ENCODE measurements around the gene ADARB1. TPM values are rescaled to one million over a fixed set of nuclear protein-coding genes. Genes with fewer than 3 reads are reported as not detected.
A peak's percentile ranks its signal among the peaks of the same experiment; 100 is the strongest.

Gene ADARB1
- total RNA-seq, 1 experiment from 2014 or later = 31.9 TPM

GRCh38 chr21:45169001-45169400 lies 94.6 kb downstream of the ADARB1 start:
- no peaks in the 10 kb centered on the region for H3K36me3 ChIP-seq (ENCODE audit: insufficient read depth, low read length, poor library complexity, severe bottlenecking)
- peaks cover 31% of the 10 kb centered on the region for H3K4me1 ChIP-seq (ENCODE audit: insufficient read depth, low read length, poor library complexity, severe bottlenecking)
- H3K27me3 ChIP-seq (replicated peaks; ENCODE audit: insufficient read depth, low read depth, low read length, poor library complexity) = no peaks in the 10 kb centered on the region
- peak overlapping the region; percentile 83 for H3K27ac ChIP-seq (ENCODE audit: low read depth, low read length, poor library complexity, severe bottlenecking)
- intact Hi-C loops (cut with micrococcal nuclease; ENCODE audit: unreplicated experiment) = no loop called here
- H3K4me3 ChIP-seq (ENCODE audit: low read depth, low read length, poor library complexity, severe bottlenecking) = no peak overlapping the region
- no peaks in the 10 kb centered on the region for H3K9me3 ChIP-seq (ENCODE audit: low read depth, low read length, poor library complexity, severe bottlenecking)
- ChIA-PET CTCF (interaction anchor here (0.5 to 1.1 kb wide), 3 partner anchors 29 to 296 kb away, joined by 3 to 6 read pairs (median 6); no protein-coding TSS in a partner anchor), POLR2A (ENCODE audit: low non-redundant PET) (no interaction called here)
- no TSS peak for BruUV-seq (replicated peaks)
- peak; percentile 88 for DNase-seq (ENCODE audit: low spot score)
- TF ChIP-seq, protein P1, sequence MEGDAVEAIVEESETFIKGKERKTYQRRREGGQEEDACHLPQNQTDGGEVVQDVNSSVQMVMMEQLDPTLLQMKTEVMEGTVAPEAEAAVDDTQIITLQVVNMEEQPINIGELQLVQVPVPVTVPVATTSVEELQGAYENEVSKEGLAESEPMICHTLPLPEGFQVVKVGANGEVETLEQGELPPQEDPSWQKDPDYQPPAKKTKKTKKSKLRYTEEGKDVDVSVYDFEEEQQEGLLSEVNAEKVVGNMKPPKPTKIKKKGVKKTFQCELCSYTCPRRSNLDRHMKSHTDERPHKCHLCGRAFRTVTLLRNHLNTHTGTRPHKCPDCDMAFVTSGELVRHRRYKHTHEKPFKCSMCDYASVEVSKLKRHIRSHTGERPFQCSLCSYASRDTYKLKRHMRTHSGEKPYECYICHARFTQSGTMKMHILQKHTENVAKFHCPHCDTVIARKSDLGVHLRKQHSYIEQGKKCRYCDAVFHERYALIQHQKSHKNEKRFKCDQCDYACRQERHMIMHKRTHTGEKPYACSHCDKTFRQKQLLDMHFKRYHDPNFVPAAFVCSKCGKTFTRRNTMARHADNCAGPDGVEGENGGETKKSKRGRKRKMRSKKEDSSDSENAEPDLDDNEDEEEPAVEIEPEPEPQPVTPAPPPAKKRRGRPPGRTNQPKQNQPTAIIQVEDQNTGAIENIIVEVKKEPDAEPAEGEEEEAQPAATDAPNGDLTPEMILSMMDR (conservative IDR thresholded peaks at IDR 0.05; ENCODE audit: low read depth, low read length) = no peak
- no peak for TF ChIP-seq EZH2 (IDR thresholded peaks at IDR 0.05; ENCODE audit: borderline replicate concordance, low read depth, low read length, poor library complexity, severe bottlenecking)

GRCh38 chr21:45169682-45170081 lies 95.3 kb downstream of the ADARB1 start:
- no peak for DNase-seq (ENCODE audit: low spot score)
- BruUV-seq (replicated peaks) = no TSS peak
- ChIA-PET CTCF (no interaction called here), POLR2A (ENCODE audit: low non-redundant PET) (no interaction called here)
- intact Hi-C loops (cut with micrococcal nuclease; ENCODE audit: unreplicated experiment) = no loop called here
- Histone ChIP-seq H3K4me1 (ENCODE audit: insufficient read depth, low read length, poor library complexity, severe bottlenecking) (peaks cover 31% of the 10 kb centered on the region), H3K27me3 (replicated peaks; ENCODE audit: insufficient read depth, low read depth, low read length, poor library complexity) (no peaks in the 10 kb centered on the region), H3K27ac (ENCODE audit: low read depth, low read length, poor library complexity, severe bottlenecking) (peak overlapping the region; percentile 83), H3K4me3 (ENCODE audit: low read depth, low read length, poor library complexity, severe bottlenecking) (no peak overlapping the region), H3K36me3 (ENCODE audit: insufficient read depth, low read length, poor library complexity, severe bottlenecking) (no peaks in the 10 kb centered on the region), H3K9me3 (ENCODE audit: low read depth, low read length, poor library complexity, severe bottlenecking) (no peaks in the 10 kb centered on the region)
- no peak for TF ChIP-seq EZH2 (IDR thresholded peaks at IDR 0.05; ENCODE audit: borderline replicate concordance, low read depth, low read length, poor library complexity, severe bottlenecking)
- TF ChIP-seq, protein P1 (conservative IDR thresholded peaks at IDR 0.05; ENCODE audit: low read depth, low read length) = no peak

- CTCF ChIA-PET = no interaction called here
- TF ChIP-seq, protein P1 (conservative IDR thresholded peaks at IDR 0.05; ENCODE audit: low read depth, low read length) = no peak
- no peak for TF ChIP-seq EZH2 (IDR thresholded peaks at IDR 0.05; ENCODE audit: borderline replicate concordance, low read depth, low read length, poor library complexity, severe bottlenecking)
- H3K9me3 ChIP-seq (ENCODE audit: low read depth, low read length, poor library complexity, severe bottlenecking) = no peaks in the 10 kb centered on the region
- no peak overlapping the region for H3K27ac ChIP-seq (ENCODE audit: low read depth, low read length, poor library complexity, severe bottlenecking)
- peaks cover 31% of the 10 kb centered on the region for H3K4me1 ChIP-seq (ENCODE audit: insufficient read depth, low read length, poor library complexity, severe bottlenecking)
- H3K4me3 ChIP-seq (ENCODE audit: low read depth, low read length, poor library complexity, severe bottlenecking) = no peak overlapping the region
- no peaks in the 10 kb centered on the region for H3K36me3 ChIP-seq (ENCODE audit: insufficient read depth, low read length, poor library complexity, severe bottlenecking)
- intact Hi-C loops (cut with micrococcal nuclease; ENCODE audit: unreplicated experiment) = no loop called here
- BruUV-seq (replicated peaks) = no TSS peak
- no peaks in the 10 kb centered on the region for H3K27me3 ChIP-seq (replicated peaks; ENCODE audit: insufficient read depth, low read depth, low read length, poor library complexity)
- POLR2A ChIA-PET (ENCODE audit: low non-redundant PET) = no interaction called here
- DNase-seq (ENCODE audit: low spot score) = no peak
Measured at GRCh38 chr21:45170987-45171386, 96.6 kb downstream of the ADARB1 start.
